ENCODE results near the gene SLC26A1.

Gene SLC26A1

DNA sequence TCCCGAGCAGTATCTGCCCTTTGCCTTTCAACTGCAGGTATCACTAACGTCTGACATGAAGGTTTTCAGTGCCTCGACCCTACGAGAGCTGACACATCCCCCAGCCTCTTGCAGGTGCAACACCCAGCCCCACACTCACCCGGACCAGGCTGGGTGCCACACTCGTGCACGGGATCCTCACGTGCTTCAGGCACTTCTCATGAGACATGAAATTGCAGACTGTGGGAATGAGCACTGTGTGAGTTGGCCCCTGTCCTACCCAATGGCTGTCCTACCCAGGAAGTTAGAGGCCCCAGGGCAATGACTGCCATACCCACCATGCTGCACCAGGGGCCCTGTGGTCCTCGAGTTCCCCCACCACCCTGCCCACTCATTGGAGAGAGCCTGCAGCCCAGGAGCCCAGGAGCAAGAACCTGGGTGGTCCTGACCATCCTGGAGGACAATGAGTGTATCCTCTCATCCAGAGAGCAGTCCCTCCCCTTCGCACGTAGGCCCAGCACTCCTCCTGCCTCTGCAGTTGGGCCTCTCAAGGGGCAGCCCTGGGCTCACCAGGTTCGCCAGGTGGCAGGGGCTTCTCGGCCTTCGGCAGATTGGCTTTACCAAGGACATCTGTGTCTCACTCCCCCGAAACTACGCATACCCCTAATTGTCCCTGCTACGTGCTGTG is 22.2 kb downstream of the SLC26A1 start:
- H3K27me3 ChIP-seq (ENCODE audit: low read depth, low read length) = no peaks in the 10 kb centered on the region
- H3K4me3 ChIP-seq (ENCODE audit: low read depth in 1 of 2, low read length in 2 of 2) = peak overlapping the region in 1 of 2 donors; percentile 16
- H3K27ac ChIP-seq (ENCODE audit: low read length) = no peak overlapping the region
- peaks cover 0 to 4% of the 10 kb centered on the region in 2 donors for H3K36me3 ChIP-seq (ENCODE audit: control insufficient read depth in 1 of 2, insufficient read depth in 2 of 2, low read length in 2 of 2)
- H3K4me1 ChIP-seq (ENCODE audit: control insufficient read depth in 1 of 2, insufficient read depth in 2 of 2, low read length in 2 of 2) = peaks cover 0 to 30% of the 10 kb centered on the region in 2 donors
- no peaks in the 10 kb centered on the region for H3K9me3 ChIP-seq (ENCODE audit: control insufficient read depth in 1 of 2, low read length in 2 of 2)

DNA sequence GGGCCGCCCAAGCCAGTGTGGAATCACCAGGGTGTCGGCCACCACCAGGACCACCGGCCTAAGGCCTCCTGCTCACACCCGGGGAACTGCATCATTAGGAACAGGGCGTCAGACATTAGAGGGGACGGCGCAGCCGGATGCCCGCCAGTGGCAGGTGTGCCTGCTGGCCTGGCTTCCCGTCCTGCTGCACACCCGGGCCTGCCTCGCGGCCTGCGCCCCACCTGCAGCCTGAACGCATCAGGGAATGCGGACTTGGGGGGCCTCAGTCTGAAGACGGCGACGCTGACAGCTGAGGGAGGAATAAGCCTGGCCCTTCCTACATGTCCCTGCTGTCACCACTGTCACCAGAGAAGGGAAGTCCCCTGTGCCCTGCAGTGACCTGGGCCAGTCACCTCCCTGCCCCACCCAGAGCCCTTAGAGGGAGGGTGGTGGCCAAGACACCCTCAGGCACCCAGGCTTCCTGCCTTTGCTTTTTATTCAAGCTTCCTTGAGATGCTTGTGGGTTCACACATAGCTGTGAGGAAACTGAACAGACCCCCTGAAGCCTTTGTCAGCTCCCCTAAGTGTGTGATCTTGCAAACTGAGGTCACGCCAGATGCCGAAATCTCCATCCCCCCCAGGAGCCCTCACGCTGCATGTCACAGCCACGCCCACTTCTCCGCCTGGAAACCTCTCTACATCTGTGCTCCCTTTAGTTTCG is 23.0 kb downstream of the SLC26A1 start:
- H3K4me1 ChIP-seq (ENCODE audit: control insufficient read depth in 1 of 2, insufficient read depth in 2 of 2, low read length in 2 of 2) = peaks cover 0 to 30% of the 10 kb centered on the region in 2 donors
- no peaks in the 10 kb centered on the region for H3K9me3 ChIP-seq (ENCODE audit: control insufficient read depth in 1 of 2, low read length in 2 of 2)
- H3K27me3 ChIP-seq (ENCODE audit: low read depth, low read length) = no peaks in the 10 kb centered on the region
- H3K4me3 ChIP-seq (ENCODE audit: low read depth in 1 of 2, low read length in 2 of 2) = no peak overlapping the region
- H3K27ac ChIP-seq (ENCODE audit: low read length) = no peak overlapping the region
- peaks cover 0 to 12% of the 10 kb centered on the region in 2 donors for H3K36me3 ChIP-seq (ENCODE audit: control insufficient read depth in 1 of 2, insufficient read depth in 2 of 2, low read length in 2 of 2)

DNA sequence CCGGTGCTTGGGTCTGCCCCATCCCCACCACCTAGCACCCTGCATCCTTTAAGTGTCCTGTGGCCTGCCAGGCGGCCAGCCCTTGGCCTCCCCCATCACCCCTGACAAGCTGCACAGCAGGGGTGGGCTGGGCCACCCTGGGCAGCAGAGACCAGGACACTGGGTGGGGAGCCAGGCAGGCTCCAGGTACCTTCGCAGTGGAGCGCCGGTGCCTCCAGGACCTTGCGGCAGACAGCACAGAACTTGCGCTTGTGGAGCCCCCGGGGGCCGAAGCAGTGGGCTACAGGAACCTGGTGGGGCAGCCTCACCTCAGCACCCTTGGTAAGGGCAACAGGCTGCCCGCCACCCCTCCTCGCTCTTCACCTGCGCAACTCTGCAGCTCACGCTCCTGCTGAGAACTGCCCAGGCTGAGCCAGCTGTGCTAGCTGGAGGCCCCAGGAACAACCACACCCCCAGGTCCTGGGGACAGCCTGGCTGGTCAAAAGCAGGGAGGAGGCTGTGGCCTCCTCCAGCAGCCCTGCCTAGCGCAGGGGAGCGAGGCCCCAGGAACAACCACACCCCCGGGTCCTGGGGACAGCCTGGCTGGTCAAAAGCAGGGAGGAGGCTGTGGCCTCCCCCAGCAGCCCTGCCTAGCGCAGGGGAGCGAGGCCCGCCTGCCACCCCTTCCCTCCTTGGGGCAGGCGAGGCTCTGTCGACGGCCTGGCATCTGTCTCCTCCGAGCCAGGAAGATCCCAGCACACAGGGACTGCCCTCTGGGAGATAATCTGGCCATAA is 24.4 kb downstream of the SLC26A1 start:
- H3K4me3 ChIP-seq (ENCODE audit: low read depth in 1 of 2, low read length in 2 of 2) = no peak overlapping the region
- no peaks in the 10 kb centered on the region for H3K9me3 ChIP-seq (ENCODE audit: control insufficient read depth in 1 of 2, low read length in 2 of 2)
- H3K4me1 ChIP-seq (ENCODE audit: control insufficient read depth in 1 of 2, insufficient read depth in 2 of 2, low read length in 2 of 2) = peaks cover 0 to 26% of the 10 kb centered on the region in 2 donors
- H3K27ac ChIP-seq (ENCODE audit: low read length) = no peak overlapping the region
- no peaks in the 10 kb centered on the region for H3K27me3 ChIP-seq (ENCODE audit: low read depth, low read length)
- H3K36me3 ChIP-seq (ENCODE audit: control insufficient read depth in 1 of 2, insufficient read depth in 2 of 2, low read length in 2 of 2) = peaks cover 0 to 17% of the 10 kb centered on the region in 2 donors

DNA sequence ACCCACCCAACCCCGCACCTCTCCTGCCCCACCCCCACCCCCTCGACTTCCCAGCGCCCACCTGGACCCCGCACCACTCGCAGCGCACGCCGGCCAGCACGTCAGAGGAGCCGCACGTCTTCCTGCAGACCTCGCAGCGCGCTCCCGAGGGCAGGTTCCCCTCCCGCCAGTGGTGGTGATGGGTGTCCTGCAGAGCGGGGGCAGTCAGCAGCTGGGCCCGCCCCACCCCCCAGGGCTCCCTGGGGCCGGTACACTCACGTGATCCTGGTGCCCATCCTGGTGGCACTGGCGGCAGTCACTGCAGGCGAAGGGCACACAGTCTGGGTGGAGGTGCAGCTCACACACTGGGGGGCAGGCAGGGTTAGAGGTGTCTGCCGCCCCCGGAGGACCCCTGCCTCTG is 25.0 kb downstream of the SLC26A1 start:
- H3K27me3 ChIP-seq (ENCODE audit: low read depth, low read length) = no peaks in the 10 kb centered on the region
- no peak overlapping the region for H3K4me3 ChIP-seq (ENCODE audit: low read depth in 1 of 2, low read length in 2 of 2)
- peaks cover 0 to 19% of the 10 kb centered on the region in 2 donors for H3K36me3 ChIP-seq (ENCODE audit: control insufficient read depth in 1 of 2, insufficient read depth in 2 of 2, low read length in 2 of 2)
- H3K9me3 ChIP-seq (ENCODE audit: control insufficient read depth in 1 of 2, low read length in 2 of 2) = no peaks in the 10 kb centered on the region
- H3K27ac ChIP-seq (ENCODE audit: low read length) = no peak overlapping the region
- peaks cover 0 to 24% of the 10 kb centered on the region in 2 donors for H3K4me1 ChIP-seq (ENCODE audit: control insufficient read depth in 1 of 2, insufficient read depth in 2 of 2, low read length in 2 of 2)

DNA sequence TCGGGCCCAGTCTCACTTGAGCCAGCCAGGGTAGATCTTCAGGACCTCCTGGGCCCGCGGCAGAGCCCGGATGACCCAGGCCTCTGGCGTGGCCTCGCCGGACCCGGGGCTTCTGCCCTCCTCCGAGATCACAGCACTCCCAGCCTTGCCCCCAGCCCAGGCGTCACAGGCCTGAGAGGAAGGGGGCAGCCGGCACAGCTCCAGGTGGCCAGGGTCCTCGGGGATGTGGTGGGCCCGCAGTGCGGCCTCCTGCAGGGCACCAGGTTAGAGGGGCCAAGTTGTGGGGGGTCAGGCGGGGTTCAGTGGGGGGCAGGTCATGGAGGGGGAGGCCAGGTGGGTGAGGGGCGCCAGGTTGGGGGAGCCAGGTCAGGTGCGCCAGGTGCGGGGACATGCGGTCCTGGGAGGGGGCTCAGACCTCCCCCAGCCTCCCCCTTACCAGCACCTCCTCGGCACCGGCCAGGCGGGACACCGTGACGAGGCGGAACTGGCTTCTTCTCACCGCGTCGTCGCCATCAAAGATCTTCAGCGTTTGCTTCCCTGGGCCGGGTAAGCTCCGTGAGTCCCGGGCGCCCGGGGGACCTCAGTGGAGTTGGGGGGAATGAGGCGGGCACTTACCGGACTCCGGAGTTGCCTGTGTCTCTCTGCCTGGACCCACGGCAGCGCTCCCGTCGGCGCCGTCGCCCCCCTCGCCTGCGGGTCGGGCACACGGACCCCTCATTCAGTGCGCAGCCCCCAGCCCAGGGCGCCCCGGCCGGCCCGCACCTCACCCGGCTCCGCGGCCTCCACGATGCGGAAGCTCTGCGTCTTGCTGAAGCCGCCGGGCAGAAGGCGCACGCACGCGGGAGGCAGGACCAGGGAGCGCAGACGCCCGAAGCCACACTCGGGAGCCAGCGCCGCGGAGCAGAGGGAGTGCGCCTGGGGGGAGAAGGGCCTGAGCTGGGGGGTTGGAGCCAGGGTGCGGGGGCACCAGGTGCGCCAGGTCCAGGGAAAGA is 25.8 kb downstream of the SLC26A1 start:
- H3K4me1 ChIP-seq (ENCODE audit: control insufficient read depth in 1 of 2, insufficient read depth in 2 of 2, low read length in 2 of 2) = peaks cover 0 to 18% of the 10 kb centered on the region in 2 donors

DNA sequence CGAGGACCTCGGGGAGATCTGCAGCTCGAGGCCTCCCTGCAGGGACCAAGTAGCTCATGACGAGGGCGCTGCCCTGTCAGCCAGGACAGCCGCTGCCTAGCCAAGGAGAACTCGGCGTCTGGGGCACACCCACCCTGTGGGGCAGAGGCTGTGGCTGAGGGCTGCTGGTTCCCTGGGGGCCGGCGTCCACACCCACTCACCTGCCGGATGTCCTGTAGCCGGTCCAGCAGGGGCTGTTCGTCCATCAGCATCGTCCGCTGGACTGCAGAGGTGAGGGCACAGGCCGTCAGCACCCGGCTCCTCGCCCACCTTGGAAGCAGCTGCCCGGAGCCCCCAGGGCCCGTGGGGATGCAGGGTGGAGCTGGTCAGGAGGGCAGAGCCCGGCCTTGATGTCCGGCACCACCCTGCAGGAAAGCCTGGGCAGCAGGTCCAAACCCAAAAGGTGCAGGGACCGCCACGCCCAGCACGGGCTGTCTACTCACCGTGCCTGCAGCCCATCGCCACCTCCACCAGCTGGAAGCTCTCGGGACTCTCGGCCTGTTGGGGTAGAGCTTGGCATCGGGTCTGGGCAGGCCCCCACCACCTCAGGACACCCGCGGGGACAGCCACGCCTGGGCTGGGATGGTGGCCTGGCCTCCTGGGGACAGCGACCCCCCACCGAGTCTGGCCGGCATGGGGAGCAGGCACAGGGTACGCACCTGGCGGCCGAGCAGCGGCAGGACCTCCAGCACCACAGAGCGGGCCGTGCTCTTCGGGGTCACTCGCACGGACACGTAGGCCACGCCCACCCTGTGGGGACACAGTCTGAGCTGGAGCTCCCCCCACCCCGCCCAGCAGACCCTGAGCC is 26.7 kb downstream of the SLC26A1 start:
- no peak overlapping the region for H3K27ac ChIP-seq (ENCODE audit: low read length)
- H3K4me1 ChIP-seq (ENCODE audit: control insufficient read depth in 1 of 2, insufficient read depth in 2 of 2, low read length in 2 of 2) = peaks cover 0 to 9% of the 10 kb centered on the region in 2 donors
- H3K4me3 ChIP-seq (ENCODE audit: low read depth in 1 of 2, low read length in 2 of 2) = no peak overlapping the region
- peaks cover 0 to 35% of the 10 kb centered on the region in 2 donors for H3K36me3 ChIP-seq (ENCODE audit: control insufficient read depth in 1 of 2, insufficient read depth in 2 of 2, low read length in 2 of 2)
- no peaks in the 10 kb centered on the region for H3K27me3 ChIP-seq (ENCODE audit: low read depth, low read length)
- no peaks in the 10 kb centered on the region for H3K9me3 ChIP-seq (ENCODE audit: control insufficient read depth in 1 of 2, low read length in 2 of 2)

More for the DNA sequence above, 25.8 kb downstream of the SLC26A1 start:
- Histone ChIP-seq H3K36me3 (ENCODE audit: control insufficient read depth in 1 of 2, insufficient read depth in 2 of 2, low read length in 2 of 2) (peaks cover 0 to 27% of the 10 kb centered on the region in 2 donors), H3K4me3 (ENCODE audit: low read depth in 1 of 2, low read length in 2 of 2) (no peak overlapping the region), H3K27me3 (ENCODE audit: low read depth, low read length) (no peaks in the 10 kb centered on the region), H3K27ac (ENCODE audit: low read length) (no peak overlapping the region), H3K9me3 (ENCODE audit: control insufficient read depth in 1 of 2, low read length in 2 of 2) (no peaks in the 10 kb centered on the region)

DNA sequence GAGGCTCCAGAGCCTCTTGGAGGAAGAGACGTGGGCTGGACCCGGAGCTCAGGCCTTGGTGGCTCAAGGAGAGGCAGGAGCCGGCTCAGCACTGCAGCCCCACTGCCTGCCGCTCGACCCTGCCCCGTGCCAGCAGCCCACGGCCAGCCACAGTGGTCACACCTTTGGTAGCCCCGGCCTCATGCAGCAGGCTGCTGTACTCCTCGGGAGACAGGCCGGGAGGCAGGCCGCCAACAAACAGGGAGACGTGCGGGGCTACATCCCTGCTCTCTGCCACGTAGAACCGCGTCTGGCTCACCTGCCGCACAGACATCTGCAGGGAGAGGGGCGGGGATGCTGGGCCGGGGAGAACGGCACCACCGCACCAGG is 27.5 kb downstream of the SLC26A1 start:
- H3K27ac ChIP-seq (ENCODE audit: low read length) = no peak overlapping the region
- H3K4me1 ChIP-seq (ENCODE audit: control insufficient read depth in 1 of 2, insufficient read depth in 2 of 2, low read length in 2 of 2) = peaks cover 0 to 5% of the 10 kb centered on the region in 2 donors
- H3K36me3 ChIP-seq (ENCODE audit: control insufficient read depth in 1 of 2, insufficient read depth in 2 of 2, low read length in 2 of 2) = peaks cover 0 to 38% of the 10 kb centered on the region in 2 donors
- H3K9me3 ChIP-seq (ENCODE audit: control insufficient read depth in 1 of 2, low read length in 2 of 2) = no peaks in the 10 kb centered on the region
- no peaks in the 10 kb centered on the region for H3K27me3 ChIP-seq (ENCODE audit: low read depth, low read length)
- no peak overlapping the region for H3K4me3 ChIP-seq (ENCODE audit: low read depth in 1 of 2, low read length in 2 of 2)

DNA sequence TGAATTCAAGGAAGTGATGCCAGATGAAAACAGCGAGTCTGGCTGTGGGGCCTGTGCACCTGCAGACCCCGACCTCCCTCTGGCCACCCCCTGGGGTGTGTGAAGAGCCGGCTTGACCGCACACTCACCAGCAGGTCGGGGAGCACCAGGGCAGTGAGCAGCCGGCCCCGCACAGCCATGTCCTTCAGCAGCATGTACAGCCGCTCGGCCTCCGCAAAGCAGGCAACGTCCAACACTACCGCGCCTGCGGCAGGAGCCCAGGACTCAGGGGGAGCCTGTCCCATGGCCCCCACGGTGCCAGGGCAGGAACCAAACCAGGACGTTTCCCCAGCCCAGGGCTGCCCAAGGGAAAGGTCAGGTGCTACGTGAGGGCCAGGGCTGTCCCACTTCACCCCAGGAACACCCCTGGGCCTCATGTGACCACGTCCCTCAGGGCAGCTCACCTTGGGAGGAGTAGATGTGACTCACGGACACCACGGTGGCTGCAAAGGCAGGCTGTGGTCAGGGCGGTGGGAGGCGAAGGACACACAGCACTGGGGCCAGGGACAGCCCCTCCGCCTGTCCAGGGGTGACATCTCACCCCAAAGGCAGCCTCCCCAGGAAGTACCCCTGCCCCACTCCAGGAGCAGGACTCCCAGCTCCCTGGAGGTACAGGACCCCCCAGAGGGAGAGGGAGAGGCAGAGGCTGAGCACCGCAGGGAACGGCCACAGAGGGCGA is 28.0 kb downstream of the SLC26A1 start:
- peaks cover 0 to 38% of the 10 kb centered on the region in 2 donors for H3K36me3 ChIP-seq (ENCODE audit: control insufficient read depth in 1 of 2, insufficient read depth in 2 of 2, low read length in 2 of 2)
- H3K27ac ChIP-seq (ENCODE audit: low read length) = no peak overlapping the region
- H3K4me3 ChIP-seq (ENCODE audit: low read depth in 1 of 2, low read length in 2 of 2) = no peak overlapping the region
- H3K4me1 ChIP-seq (ENCODE audit: control insufficient read depth in 1 of 2, insufficient read depth in 2 of 2, low read length in 2 of 2) = peaks cover 0 to 5% of the 10 kb centered on the region in 2 donors
- H3K27me3 ChIP-seq (ENCODE audit: low read depth, low read length) = no peaks in the 10 kb centered on the region
- H3K9me3 ChIP-seq (ENCODE audit: control insufficient read depth in 1 of 2, low read length in 2 of 2) = no peaks in the 10 kb centered on the region

DNA sequence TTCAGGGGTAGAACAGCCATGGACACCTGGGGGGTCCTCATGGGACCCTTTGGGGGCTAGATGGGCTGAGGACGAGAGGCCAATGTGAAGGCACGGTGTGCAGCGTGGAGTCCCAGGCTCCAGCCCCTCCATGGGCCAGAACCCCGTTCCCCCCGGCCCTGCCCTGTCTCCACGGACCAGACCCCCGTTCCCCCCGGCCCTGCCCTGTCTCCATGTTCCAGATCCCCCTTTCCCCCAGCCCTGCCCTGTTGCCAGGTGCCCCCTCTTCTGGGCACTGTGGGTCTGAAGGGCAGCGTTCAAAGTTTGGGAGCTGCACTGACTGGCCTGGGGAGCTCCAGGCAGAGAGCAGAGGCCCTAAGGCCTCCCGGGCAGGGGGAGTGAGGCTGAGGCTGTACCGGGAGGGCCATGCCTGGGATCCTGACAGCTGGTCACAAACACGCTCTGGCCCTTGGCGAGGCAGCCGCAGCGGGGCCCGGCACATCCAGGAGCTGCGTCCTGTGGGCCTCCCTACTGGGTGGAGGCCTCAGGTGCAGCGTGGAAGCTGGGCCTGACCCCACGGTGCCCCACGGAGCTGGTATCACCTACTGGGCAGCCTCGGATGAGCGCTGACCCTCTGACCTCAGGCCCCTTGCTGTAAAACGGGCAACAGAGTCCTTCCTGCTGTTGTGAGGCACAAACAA is 28.7 kb downstream of the SLC26A1 start:
- H3K9me3 ChIP-seq (ENCODE audit: control insufficient read depth in 1 of 2, low read length in 2 of 2) = no peaks in the 10 kb centered on the region
- peaks cover 0 to 5% of the 10 kb centered on the region in 2 donors for H3K4me1 ChIP-seq (ENCODE audit: control insufficient read depth in 1 of 2, insufficient read depth in 2 of 2, low read length in 2 of 2)
- peaks cover 0 to 38% of the 10 kb centered on the region in 2 donors for H3K36me3 ChIP-seq (ENCODE audit: control insufficient read depth in 1 of 2, insufficient read depth in 2 of 2, low read length in 2 of 2)
- H3K27ac ChIP-seq (ENCODE audit: low read length) = no peak overlapping the region
- no peak overlapping the region for H3K4me3 ChIP-seq (ENCODE audit: low read depth in 1 of 2, low read length in 2 of 2)
- no peaks in the 10 kb centered on the region for H3K27me3 ChIP-seq (ENCODE audit: low read depth, low read length)

Measured in muscle layer of duodenum (tissue), 2 donors.